GM12878 (cell line): ENCODE measurements around the gene ANKDD1B. TPM values are rescaled to one million over a fixed set of nuclear protein-coding genes. Genes with fewer than 3 reads are reported as not detected.

Source experiments
- ASH2L ChIP-seq: fragments of 300-600, 200-600 bp; sonication (generic); IDR thresholded peaks from 2 replicates; pipeline ENCODE4 v1.6.1; 2017; ENCODE audit warnings: low read depth, mild to moderate bottlenecking, borderline replicate concordance
- ATF7 ChIP-seq: fragments of 450-650 bp; IDR thresholded peaks from 2 replicates; pipeline ENCODE4 v1.6.1; 2016; ENCODE audit warnings: low read depth, mild to moderate bottlenecking
- CHD2 ChIP-seq: IDR thresholded peaks from 2 replicates; pipeline ENCODE4 v1.6.1; 2011; ENCODE audit warnings: low read depth, low read length, improper control_type of control experiment, borderline replicate concordance
- CREM ChIP-seq: IDR thresholded peaks from 2 replicates; pipeline ENCODE4 v1.6.1; 2014; ENCODE audit warnings: antibody characterized with exemption, low read depth
- CUX1 ChIP-seq: IDR thresholded peaks from 2 replicates; pipeline ENCODE4 v1.6.1; 2012; ENCODE audit warnings: improper control_type of control experiment, low read depth, low read length; ENCODE audit not compliant: insufficient replicate concordance
- EZH2 ChIP-seq: IDR thresholded peaks from 2 replicates; pipeline ENCODE4 v1.6.1; 2012; ENCODE audit warnings: low read depth, mild to moderate bottlenecking, control low read depth, inconsistent platforms, low read length, borderline replicate concordance; ENCODE audit not compliant: control insufficient read depth
- FOXK2 ChIP-seq: fragments of 450-650 bp; IDR thresholded peaks from 2 replicates; pipeline ENCODE4 v1.6.1; 2017; ENCODE audit warnings: mild to moderate bottlenecking, moderate library complexity
- HCFC1 ChIP-seq: fragments of 150-350 bp; IDR thresholded peaks from 2 replicates; pipeline ENCODE4 v1.6.1; 2014; ENCODE audit warnings: low read length
- IRF4 ChIP-seq: IDR thresholded peaks from 2 replicates; pipeline ENCODE4 v1.6.1; 2011; ENCODE audit warnings: low read depth, low read length
- JUNB ChIP-seq: IDR thresholded peaks from 2 replicates; pipeline ENCODE4 v1.6.1; 2016; ENCODE audit warnings: antibody characterized with exemption, mild to moderate bottlenecking
- MEF2B ChIP-seq: fragments of 450-650 bp; IDR thresholded peaks from 2 replicates; pipeline ENCODE4 v1.6.1; 2018; ENCODE audit warnings: mild to moderate bottlenecking, moderate library complexity; ENCODE audit not compliant: partially characterized antibody, poor library complexity, severe bottlenecking
- MTA2 ChIP-seq: fragments of 450-650 bp; IDR thresholded peaks from 2 replicates; pipeline ENCODE4 v1.6.1; 2016; ENCODE audit warnings: low read depth, mild to moderate bottlenecking, moderate library complexity
- MYB ChIP-seq: fragments of 150-350 bp; IDR thresholded peaks from 2 replicates; pipeline ENCODE4 v1.6.1; 2014; ENCODE audit warnings: mild to moderate bottlenecking, low read depth, low read length, borderline replicate concordance
- NBN ChIP-seq: fragments of 450-650 bp; IDR thresholded peaks from 2 replicates; pipeline ENCODE4 v1.6.1; 2016
- NRF1 ChIP-seq: conservative IDR thresholded peaks from 2 replicates; pipeline ENCODE4 v1.6.1; 2011; ENCODE audit warnings: mild to moderate bottlenecking, low read depth, low read length, improper control_type of control experiment
- POLR2A ChIP-seq: IDR thresholded peaks from 2 replicates; pipeline ENCODE4 v1.6.1; 2011; ENCODE audit warnings: low read depth, mild to moderate bottlenecking, low read length
- RAD51 ChIP-seq: fragments of 450-650 bp; IDR thresholded peaks from 2 replicates; pipeline ENCODE4 v1.6.1; 2016; ENCODE audit warnings: moderate library complexity, mild to moderate bottlenecking, inconsistent platforms
- RBBP5 ChIP-seq: fragments of 200-600 bp; sonication (generic); conservative IDR thresholded peaks from 2 replicates; pipeline ENCODE4 v1.6.1; 2016
- RFX5 ChIP-seq: IDR thresholded peaks from 2 replicates; pipeline ENCODE4 v1.6.1; 2011; ENCODE audit warnings: low read depth, low read length, improper control_type of control experiment
- RUNX3 ChIP-seq: IDR thresholded peaks from 2 replicates; pipeline ENCODE4 v1.6.1; 2012; ENCODE audit warnings: low read length, inconsistent platforms
- SMARCA5 ChIP-seq: fragments of 450-650 bp; IDR thresholded peaks from 2 replicates; pipeline ENCODE4 v1.6.1; 2017; ENCODE audit warnings: mild to moderate bottlenecking
- SMC3 ChIP-seq: IDR thresholded peaks from 2 replicates; pipeline ENCODE4 v1.6.1; 2011; ENCODE audit warnings: low read length, improper control_type of control experiment, borderline replicate concordance
- SPI1 ChIP-seq: IDR thresholded peaks from 2 replicates; pipeline ENCODE4 v1.6.1; 2011; ENCODE audit warnings: low read depth, mild to moderate bottlenecking, low read length, moderate library complexity, borderline replicate concordance; ENCODE audit not compliant: insufficient read depth
- TCF3 ChIP-seq: IDR thresholded peaks from 2 replicates; pipeline ENCODE4 v1.6.1; 2012; ENCODE audit warnings: low read depth, mild to moderate bottlenecking, low read length, borderline replicate concordance; ENCODE audit not compliant: insufficient read depth
- TCF7 ChIP-seq: IDR thresholded peaks from 2 replicates; pipeline ENCODE4 v1.6.1; 2014; ENCODE audit warnings: antibody characterized with exemption, borderline replicate concordance
- YY1 ChIP-seq: IDR thresholded peaks from 2 replicates; pipeline ENCODE4 v1.6.1; 2011; ENCODE audit warnings: low read depth, mild to moderate bottlenecking, low read length
- ZBTB33 ChIP-seq: fragments of 450-650 bp; IDR thresholded peaks from 2 replicates; pipeline ENCODE4 v1.6.1; 2017; ENCODE audit warnings: mild to moderate bottlenecking
- ZNF217 ChIP-seq: fragments of 450-650 bp; IDR thresholded peaks from 2 replicates; pipeline ENCODE4 v1.6.1; 2017; ENCODE audit warnings: antibody characterized with exemption, mild to moderate bottlenecking
- ZNF622 ChIP-seq: fragments of 450-650 bp; IDR thresholded peaks from 2 replicates; pipeline ENCODE4 v1.6.1; 2017; ENCODE audit warnings: mild to moderate bottlenecking, inconsistent platforms
- polyA plus RNA-seq, 11 experiments: library from polyadenylated mRNA; depleted of rRNA in 4 of 11; unstranded in 6 of 11; stranded (reverse) in 5 of 11; fragments of >200 nt; fragmentation: Nextera tagmentation in 4 of 11; fragmentation: Illumina TruSeq in 1 of 11; extraction: Ambion mirVana in 4 of 11; extraction: Trizol in 1 of 11; gene quantifications; 1 replicate in 1 of 11; 2 replicates in 10 of 11; pipeline versions ENCODE4 v1.2.1 to v1.2.3, GENCODE V29; 2011 to 2016; ENCODE audit warnings: inconsistent platforms in 2 of 11, missing spikeins in 2 of 11, low read depth in 1 of 11
- total RNA-seq, 4 experiments: library from RNA; depleted of rRNA in 3 of 4; stranded (reverse); fragments of >200 nt in 3 of 4; fragmentation: Illumina TruSeq in 1 of 4; extraction: Trizol in 1 of 4; gene quantifications; 2 replicates each; pipeline versions ENCODE4 v1.2.1 to v1.2.3, GENCODE V29; 2013 to 2021

ANKDD1B gene
- total and polyA plus RNA-seq, 10 of the 15 experiments (the other 5 are each of a cell fraction or from before 2014, with no cell fraction given): 0.34 to 2.4 (median 0.80) TPM

GRCh38 chr5:75648712-75649111, 37.5 kb downstream of the ANKDD1B start (continued):
- TF ChIP-seq HCFC1 (0 out of 2 replicates have a peak, but pooled peaks have one; percentile 18), ATF7 (peak; percentile 36; the same call in 1 of the 2 replicates), YY1 (0 out of 2 replicates have a peak, but pooled peaks have one; percentile 36), FOXK2 (no peak), MYB (no peak), CUX1 (no peak), NRF1 (no peak), NBN (0 out of 2 replicates have a peak, but pooled peaks have one; percentile 27), IRF4 (peak; percentile 69; the same call in 1 of the 2 replicates), RBBP5 (no peak), CREM (peak; percentile 56; the same call in 1 of the 2 replicates), EZH2 (no peak), ZNF217 (no peak), RUNX3 (peak; percentile 68), SMARCA5 (no peak), TCF7 (peak; percentile 87), CHD2 (no peak), TCF3 (0 out of 2 replicates have a peak, but pooled peaks have one; percentile 45), SPI1 (peak; percentile 50), ZBTB33 (no peak), MTA2 (peak; percentile 41; the same call in 1 of the 2 replicates), POLR2A (no peak), ASH2L (no peak), ZNF622 (no peak), RFX5 (no peak), SMC3 (no peak), MEF2B (no peak), JUNB (peak; percentile 83), RAD51 (no peak)
